Hepatocyte (in vitro differentiated cells): Measurements from ENCODE around the gene CACNA1B.

Experiments used
- EZH2 ChIP-seq: fragments of 200-600 bp; sonication (generic); IDR thresholded peaks from 2 replicates; pipeline ENCODE4 v1.6.1; 2016; ENCODE audit warnings: antibody characterized with exemption, mild to moderate bottlenecking, borderline replicate concordance
- EZH2phosphoT487 ChIP-seq: fragments of 200-600 bp; sonication (generic); IDR thresholded peaks from one replicate; pipeline ENCODE4 v1.6.1; 2018; ENCODE audit warnings: antibody characterized with exemption, mild to moderate bottlenecking, low read depth, moderate library complexity; ENCODE audit not compliant: unreplicated experiment, severe bottlenecking

GRCh38 chr9:138024131-138024530 lies 146.5 kb downstream of the CACNA1B start:
- TF ChIP-seq EZH2phosphoT487: no peak
- no peak for TF ChIP-seq EZH2
